Suprapubic skin (tissue), 4 donors: Measurements from ENCODE around the gene TNK2.

Experiments
- CTCF ChIP-seq, 2 donors: fragments of 200-600 bp in 1 of 2; fragments of 450-650 bp in 1 of 2; sonication (generic) in 1 of 2; IDR thresholded peaks; one replicate each; pipeline ENCODE4 v1.5.1; 2016 to 2019; ENCODE audit warnings: antibody characterized with exemption in 2 of 2, mild to moderate bottlenecking in 1 of 2, moderate library complexity in 1 of 2
- EP300 ChIP-seq: sonication (generic); formaldehyde crosslinking; IDR thresholded peaks from one replicate; pipeline ENCODE4 v1.6.1; 2017; ENCODE audit warnings: antibody characterized with exemption
- POLR2A ChIP-seq, 2 donors: fragments of 450-650 bp; IDR thresholded peaks; one replicate each; pipeline ENCODE4 v1.6.1; 2017; ENCODE audit warnings: antibody characterized with exemption in 2 of 2, mild to moderate bottlenecking in 2 of 2, moderate library complexity in 2 of 2
- POLR2AphosphoS5 ChIP-seq, 3 donors: sonication (generic); formaldehyde crosslinking; IDR thresholded peaks; one replicate each; pipeline ENCODE4 v1.6.1; 2017; ENCODE audit warnings: antibody characterized with exemption in 3 of 3

- TF ChIP-seq CTCF (IDR thresholded peaks at IDR 0.05) = no peak
- no peak for TF ChIP-seq POLR2AphosphoS5 (IDR thresholded peaks at IDR 0.05)
- TF ChIP-seq POLR2A (IDR thresholded peaks at IDR 0.05) = no peak
- TF ChIP-seq EP300 = no peak
These were observed 28.8 kb downstream of the TNK2 start for GRCh38 chr3:195879416-195880036.
